RCC 7860 (cell line): ENCODE results near the gene ORAI1.
"Not testable (repeated sequence)": the region's sequence is repeated elsewhere in the genome, so short reads cannot be mapped to it uniquely, and the experiment has no call there.

Source experiments
- DNase-seq: peaks from one replicate; pipeline ENCODE4 v3.0.0-alpha.2; 2015; ENCODE audit warnings: low spot score
- FAIRE-seq: peaks from 2 replicates; lab custom pipeline; 2012; peaks lifted over from hg19 to GRCh38; lab: Jason Lieb, UNC

ORAI1 gene

GRCh38 chr12:121641343-121641630 lies 15.0 kb downstream of the ORAI1 start:
- no peak for FAIRE-seq
- DNase-seq: no peak

- no peak for FAIRE-seq
- no peak for DNase-seq
Measured at GRCh38 chr12:121648458-121649028, 22.2 kb downstream of the ORAI1 start.

GRCh38 chr12:121649322-121649721 lies 23.0 kb downstream of the ORAI1 start:
- FAIRE-seq (no peak), DNase-seq (no peak)

- DNase-seq (no peak), FAIRE-seq (no peak)
Measured at GRCh38 chr12:121649819-121650353, 23.6 kb downstream of the ORAI1 start.

GRCh38 chr12:121651320-121651719 lies 25.0 kb downstream of the ORAI1 start:
- FAIRE-seq (no peak), DNase-seq (no peak)

- no peak for FAIRE-seq
Measured at GRCh38 chr12:121652767-121653497, 26.6 kb downstream of the ORAI1 start.

GRCh38 chr12:121653999-121654398 lies 27.7 kb downstream of the ORAI1 start:
- FAIRE-seq (no peak), DNase-seq (no peak)

More at GRCh38 chr12:121652767-121653497, 26.6 kb downstream of the ORAI1 start:
- DNase-seq: no peak

GRCh38 chr12:121656122-121656521 lies 29.8 kb downstream of the ORAI1 start:
- DNase-seq (no peak), FAIRE-seq (no peak)

- peak; percentile 26 for DNase-seq
- FAIRE-seq: no peak
Measured at GRCh38 chr12:121657305-121658008, 31.1 kb downstream of the ORAI1 start.

- not testable (repeated sequence) for DNase-seq, FAIRE-seq
Measured at GRCh38 chr12:121661353-121662105, 35.2 kb downstream of the ORAI1 start.

- no peak for FAIRE-seq
- DNase-seq: no peak
Measured at GRCh38 chr12:121663610-121663929, 37.2 kb downstream of the ORAI1 start.

- FAIRE-seq, DNase-seq: not testable (repeated sequence)
Measured at GRCh38 chr12:121666829-121667228, 40.5 kb downstream of the ORAI1 start.

GRCh38 chr12:121668750-121669520 lies 42.6 kb downstream of the ORAI1 start:
- no peak for FAIRE-seq
- DNase-seq: no peak

- FAIRE-seq: no peak
- no peak for DNase-seq
Measured at GRCh38 chr12:121669521-121669900, 43.2 kb downstream of the ORAI1 start, which contains the start of gene MORN3. Gene MORN3, minus strand, starts transcription at chr12:121669654. Its CDS starts 171 bp downstream, at chr12:121669483.

GRCh38 chr12:121673013-121673511 lies 46.7 kb downstream of the ORAI1 start:
- FAIRE-seq: no peak

GRCh38 chr12:121676190-121676589 lies 49.9 kb downstream of the ORAI1 start:
- FAIRE-seq: no peak
- no peak for DNase-seq

More at GRCh38 chr12:121673013-121673511, 46.7 kb downstream of the ORAI1 start:
- DNase-seq: no peak

- FAIRE-seq (no peak), DNase-seq (no peak)
Measured at GRCh38 chr12:121678305-121678704, 52.0 kb downstream of the ORAI1 start.

GRCh38 chr12:121678716-121679300 lies 52.5 kb downstream of the ORAI1 start:
- FAIRE-seq: no peak

GRCh38 chr12:121679661-121680197 lies 53.4 kb downstream of the ORAI1 start:
- not testable (repeated sequence) for FAIRE-seq, DNase-seq

More at GRCh38 chr12:121678716-121679300, 52.5 kb downstream of the ORAI1 start:
- DNase-seq: no peak
